GM12892 (cell line): Measurements from ENCODE around the gene RTTN.

Source experiments
- POLR2AphosphoS5 ChIP-seq: IDR thresholded peaks from 2 replicates; pipeline ENCODE4 v1.6.1; 2011; ENCODE audit warnings: low read depth, low read length, control low read depth
- TAF1 ChIP-seq: IDR thresholded peaks from 2 replicates; pipeline ENCODE4 v1.6.1; 2011; ENCODE audit warnings: low read depth, mild to moderate bottlenecking, control low read depth, low read length, borderline replicate concordance

DNA sequence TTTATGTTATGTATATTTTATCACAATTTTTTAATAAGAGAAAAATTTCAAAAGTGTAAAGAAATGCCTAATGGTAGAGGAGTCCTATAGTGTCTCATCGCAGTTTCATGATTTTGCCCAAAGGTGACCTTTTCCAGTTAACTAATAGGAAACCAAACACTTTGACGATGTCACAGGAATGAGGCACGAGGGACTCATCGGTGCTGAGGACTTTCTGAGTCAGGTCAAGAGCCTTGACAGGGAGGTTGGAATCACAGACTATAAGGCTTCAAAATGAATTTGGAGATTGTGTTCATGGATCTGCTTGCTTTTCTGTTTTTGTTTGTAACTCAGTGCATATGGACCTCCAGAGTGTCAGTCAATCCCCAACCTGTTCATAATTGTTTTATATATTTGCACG, 15.1 kb upstream of the RTTN start:
- TF ChIP-seq TAF1 (no peak), POLR2AphosphoS5 (no peak)
